Endothelial cell (in vitro differentiated cells): ENCODE data around the gene RALGAPB. TPM values are rescaled to one million over a fixed set of nuclear protein-coding genes. Genes with fewer than 3 reads are reported as not detected.

Experiments
- DNase-seq: peaks from one replicate; pipeline ENCODE4 v3.0.0; 2021; ENCODE audit warnings: low spot score
- H3K27ac Mint-ChIP-seq: one replicate; pipeline ENCODE4 v1.8.0; 2021; ENCODE audit warnings: mixed read lengths, inconsistent platforms; ENCODE audit not compliant: unreplicated experiment
- H3K27me3 Mint-ChIP-seq: one replicate; pipeline ENCODE4 v1.8.0; 2021; ENCODE audit warnings: mild to moderate bottlenecking, moderate library complexity, mixed read lengths, inconsistent platforms; ENCODE audit not compliant: unreplicated experiment
- H3K36me3 Mint-ChIP-seq: one replicate; pipeline ENCODE4 v1.8.0; 2021; ENCODE audit warnings: mild to moderate bottlenecking, low read depth, mixed read lengths, inconsistent platforms; ENCODE audit not compliant: unreplicated experiment
- H3K4me1 Mint-ChIP-seq: one replicate; pipeline ENCODE4 v1.8.0; 2021; ENCODE audit warnings: mild to moderate bottlenecking, mixed read lengths, inconsistent platforms; ENCODE audit not compliant: unreplicated experiment
- H3K4me3 Mint-ChIP-seq: one replicate; pipeline ENCODE4 v1.8.0; 2021; ENCODE audit warnings: mild to moderate bottlenecking, mixed read lengths, inconsistent platforms; ENCODE audit not compliant: unreplicated experiment
- H3K9me3 Mint-ChIP-seq: one replicate; pipeline ENCODE4 v1.8.0; 2021; ENCODE audit warnings: mixed read lengths, inconsistent platforms; ENCODE audit not compliant: unreplicated experiment
- total RNA-seq: library from RNA; stranded (reverse); fragmentation: NEBNext Ultra II Directional; extraction: Animal tissue kit (Norgen Biotek cat#: 25700); gene quantifications from one replicate; pipeline ENCODE4 v1.2.1, GENCODE V29; 2021; ENCODE audit not compliant: unreplicated experiment
- TF ChIP-seq, protein P1 (sequence below): fragments of 200-600 bp; sonication (generic); IDR thresholded peaks from one replicate; pipeline ENCODE4 v1.5.0; 2021; ENCODE audit warnings: antibody characterized with exemption; ENCODE audit not compliant: unreplicated experiment

Gene RALGAPB
- total RNA-seq, 1 donor from 2014 or later: 46.0 TPM

DNA sequence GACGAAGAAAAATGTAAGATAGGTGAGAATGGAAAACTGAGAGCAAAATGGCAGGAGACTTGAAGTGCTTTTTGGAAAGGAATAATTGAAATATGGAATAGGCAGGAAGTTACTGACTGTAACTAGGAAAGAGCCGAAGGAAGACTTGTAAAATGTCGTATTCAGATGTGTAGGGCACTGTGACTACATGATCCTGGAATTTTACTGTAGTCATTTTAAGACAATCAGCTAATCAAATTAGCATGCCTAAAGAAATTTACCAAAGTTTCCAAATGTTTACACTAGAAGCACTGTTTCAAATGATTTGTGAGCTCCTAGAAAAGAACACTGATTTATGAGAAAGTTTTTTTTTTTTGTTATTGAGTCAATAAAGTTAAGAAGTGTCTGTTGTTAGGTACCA is 87.1 kb downstream of the RALGAPB start:
- Mint-ChIP-seq H3K27me3 (no peaks in the 10 kb centered on the region), H3K36me3 (peaks cover 21% of the 10 kb centered on the region), H3K4me1 (peaks cover 2% of the 10 kb centered on the region), H3K4me3 (peak overlapping the region; percentile 21), H3K9me3 (no peaks in the 10 kb centered on the region), H3K27ac (no peak overlapping the region)
- TF ChIP-seq, protein P1, sequence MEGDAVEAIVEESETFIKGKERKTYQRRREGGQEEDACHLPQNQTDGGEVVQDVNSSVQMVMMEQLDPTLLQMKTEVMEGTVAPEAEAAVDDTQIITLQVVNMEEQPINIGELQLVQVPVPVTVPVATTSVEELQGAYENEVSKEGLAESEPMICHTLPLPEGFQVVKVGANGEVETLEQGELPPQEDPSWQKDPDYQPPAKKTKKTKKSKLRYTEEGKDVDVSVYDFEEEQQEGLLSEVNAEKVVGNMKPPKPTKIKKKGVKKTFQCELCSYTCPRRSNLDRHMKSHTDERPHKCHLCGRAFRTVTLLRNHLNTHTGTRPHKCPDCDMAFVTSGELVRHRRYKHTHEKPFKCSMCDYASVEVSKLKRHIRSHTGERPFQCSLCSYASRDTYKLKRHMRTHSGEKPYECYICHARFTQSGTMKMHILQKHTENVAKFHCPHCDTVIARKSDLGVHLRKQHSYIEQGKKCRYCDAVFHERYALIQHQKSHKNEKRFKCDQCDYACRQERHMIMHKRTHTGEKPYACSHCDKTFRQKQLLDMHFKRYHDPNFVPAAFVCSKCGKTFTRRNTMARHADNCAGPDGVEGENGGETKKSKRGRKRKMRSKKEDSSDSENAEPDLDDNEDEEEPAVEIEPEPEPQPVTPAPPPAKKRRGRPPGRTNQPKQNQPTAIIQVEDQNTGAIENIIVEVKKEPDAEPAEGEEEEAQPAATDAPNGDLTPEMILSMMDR: no peak
- DNase-seq: no peak

DNA sequence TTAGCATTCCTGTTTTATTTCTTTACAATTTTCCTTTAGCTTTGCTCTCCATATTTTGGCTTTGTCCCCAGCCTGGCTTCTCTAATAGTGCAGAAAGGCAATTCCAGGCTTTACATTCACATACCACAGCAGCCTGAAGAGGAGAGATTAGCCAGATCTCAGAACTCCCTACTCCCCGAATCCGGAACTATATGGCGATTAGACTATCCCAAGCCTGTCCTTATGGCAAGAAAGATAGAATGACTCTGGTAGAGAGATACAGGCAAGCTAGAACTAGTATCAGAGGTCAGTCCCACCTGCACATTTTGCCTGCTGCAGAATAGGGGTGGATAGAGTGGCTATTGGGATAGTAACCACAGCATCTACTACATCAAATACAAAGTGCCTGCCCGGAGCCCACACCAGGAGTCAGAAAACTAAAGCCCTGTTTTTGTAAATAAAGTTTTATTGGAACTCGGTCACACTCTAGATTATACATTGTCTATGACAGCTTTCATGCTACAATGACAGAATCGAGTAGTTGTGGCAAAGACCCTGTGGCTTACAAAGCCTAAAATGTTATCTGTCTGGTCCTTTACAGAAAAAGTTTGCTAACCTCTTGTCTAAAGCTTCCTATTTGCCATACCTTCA is 91.3 kb downstream of the RALGAPB start:
- no peak overlapping the region for H3K4me3 Mint-ChIP-seq
- no peak overlapping the region for H3K27ac Mint-ChIP-seq
- TF ChIP-seq, protein P1: no peak
- peaks cover 15% of the 10 kb centered on the region for H3K36me3 Mint-ChIP-seq
- DNase-seq: no peak
- H3K4me1 Mint-ChIP-seq: peaks cover 2% of the 10 kb centered on the region
- H3K27me3 Mint-ChIP-seq: no peaks in the 10 kb centered on the region
- no peaks in the 10 kb centered on the region for H3K9me3 Mint-ChIP-seq

DNA sequence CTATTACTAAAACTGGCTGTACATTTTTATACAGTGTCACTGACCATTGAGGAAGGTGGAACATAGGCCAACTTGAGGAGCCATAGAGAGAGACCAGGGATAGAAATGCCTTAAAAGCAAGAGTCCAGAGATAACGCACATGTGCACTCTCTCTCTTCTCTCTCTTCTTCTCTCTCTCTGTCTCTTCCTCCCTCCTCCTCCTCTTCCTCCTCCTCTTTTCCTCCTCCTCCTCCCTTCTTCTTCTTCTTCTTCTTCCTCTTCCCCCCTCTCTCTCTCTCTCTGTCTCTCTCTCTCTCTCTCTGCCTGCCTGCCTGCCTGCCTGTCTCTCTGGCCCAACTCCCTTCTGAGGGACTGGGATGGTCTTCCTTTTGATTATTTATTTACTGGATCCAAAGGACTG is 92.0 kb downstream of the RALGAPB start:
- no peaks in the 10 kb centered on the region for H3K27me3 Mint-ChIP-seq
- TF ChIP-seq, protein P1: no peak
- no peaks in the 10 kb centered on the region for H3K9me3 Mint-ChIP-seq

DNA sequence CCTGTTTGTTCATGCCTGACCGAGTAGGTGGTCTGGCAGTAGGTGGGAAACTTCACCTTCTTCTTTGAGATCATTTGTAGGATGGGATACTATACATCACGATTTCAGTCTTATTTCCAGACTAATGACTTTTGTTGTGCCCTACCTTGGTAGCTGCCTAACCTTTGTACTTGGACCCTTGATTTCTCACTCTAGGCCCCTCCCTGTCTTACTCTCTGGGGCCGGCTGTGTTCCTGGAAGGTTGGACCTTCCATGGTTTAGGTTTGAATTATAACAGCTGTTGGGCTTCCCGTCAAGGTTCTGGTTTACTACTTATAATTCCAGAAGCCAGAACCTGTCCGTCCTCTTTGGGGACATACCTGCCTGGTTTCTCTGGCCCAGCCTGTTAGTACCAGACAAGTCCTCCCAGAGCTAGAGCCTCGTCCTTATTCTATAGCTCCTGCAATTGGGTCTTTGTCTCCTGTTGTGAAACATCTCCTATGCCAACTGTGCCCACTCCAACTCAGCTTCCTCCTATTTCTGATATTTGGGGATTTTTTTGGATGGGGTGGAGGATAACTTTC is 93.5 kb downstream of the RALGAPB start:
- Mint-ChIP-seq H3K4me3 (no peak overlapping the region), H3K9me3 (no peaks in the 10 kb centered on the region), H3K27me3 (no peaks in the 10 kb centered on the region), H3K4me1 (no peaks in the 10 kb centered on the region), H3K36me3 (peaks cover 4% of the 10 kb centered on the region), H3K27ac (no peak overlapping the region)
- TF ChIP-seq, protein P1: no peak
- no peak for DNase-seq

More for the DNA sequence above, 92.0 kb downstream of the RALGAPB start:
- Mint-ChIP-seq H3K4me3 (no peak overlapping the region), H3K27ac (no peak overlapping the region), H3K36me3 (peaks cover 9% of the 10 kb centered on the region), H3K4me1 (no peaks in the 10 kb centered on the region)
- no peak for DNase-seq

DNA sequence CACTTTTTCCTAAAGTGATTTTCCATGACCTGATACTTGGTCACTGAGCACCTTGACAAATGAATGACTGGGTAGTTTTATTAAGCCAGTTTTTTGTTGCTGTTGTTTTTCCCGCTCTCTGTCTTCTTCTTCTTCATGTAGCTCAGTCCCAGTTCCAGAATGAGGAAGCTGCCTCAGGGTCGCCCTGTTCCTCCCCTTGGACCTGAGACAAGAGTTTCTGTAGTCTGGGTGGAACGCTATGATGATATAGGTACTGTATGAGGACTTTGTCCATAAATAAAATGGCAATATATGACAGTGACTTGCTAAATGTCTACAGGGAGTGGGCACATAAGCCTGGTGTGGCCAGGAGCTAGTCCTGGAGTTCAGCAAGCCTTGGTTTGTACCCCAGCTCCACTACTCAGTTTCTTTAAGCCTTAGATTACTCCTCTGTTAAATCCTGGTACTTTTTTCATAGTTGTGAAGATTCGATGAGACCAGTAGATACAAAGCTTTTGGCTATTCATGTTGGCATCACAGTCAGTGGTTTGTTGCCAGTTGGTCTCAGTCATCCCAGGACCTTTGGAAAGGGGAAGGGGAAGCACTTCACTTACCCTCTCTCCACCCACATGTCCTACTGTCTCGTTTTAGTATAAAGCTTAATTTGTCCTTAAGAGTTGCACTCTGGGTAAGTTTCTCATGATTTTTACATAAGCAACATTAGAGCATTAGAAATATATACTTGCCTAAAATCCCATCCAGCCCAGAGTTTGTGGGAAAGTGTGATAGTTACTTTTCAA is 97.3 kb downstream of the RALGAPB start:
- no peaks in the 10 kb centered on the region for H3K9me3 Mint-ChIP-seq
- H3K4me1 Mint-ChIP-seq: no peaks in the 10 kb centered on the region
- no peak overlapping the region for H3K4me3 Mint-ChIP-seq
- DNase-seq: no peak
- H3K27me3 Mint-ChIP-seq: no peaks in the 10 kb centered on the region
- TF ChIP-seq, protein P1: no peak
- H3K36me3 Mint-ChIP-seq: peaks cover 4% of the 10 kb centered on the region
- H3K27ac Mint-ChIP-seq: no peak overlapping the region
